Measurements from ENCODE around the gene SRD5A2. TPM values are rescaled to one million over a fixed set of nuclear protein-coding genes. Genes with fewer than 3 reads are reported as not detected.

SRD5A2 gene
- total RNA-seq, 1 donor from 2014 or later = not detected

Other genes with a start within 250 kb of the SRD5A2 start
- gene XDH, start 166.2 kb downstream of the SRD5A2 start, total RNA-seq = not detected in 2 replicates